Pancreas (tissue), 10 donors: ENCODE results near the gene DOCK11. TPM values are rescaled to one million over a fixed set of nuclear protein-coding genes. Genes with fewer than 3 reads are reported as not detected.
A peak's percentile ranks its signal among the peaks of the same experiment; 100 is the strongest.

Source experiments
- ATAC-seq, 4 donors: fragments of 200-7000 bp; cut with Tn5 transposase; one replicate each; pipeline versions ENCODE4 v1.8.0 to v1.9.1; 2020; ENCODE audit warnings: mild to moderate bottlenecking in 4 of 4, moderate library complexity in 4 of 4
- DNase-seq, 6 donors: peaks; one replicate each; pipeline ENCODE4 v3.0.0-alpha.2; 2020
- FAIRE-seq: peaks from 2 replicates; lab custom pipeline; 2012; peaks lifted over from hg19 to GRCh38; lab: Jason Lieb, UNC
- H3K27ac ChIP-seq, 4 donors: fragments of 200-600 bp; sonication (generic); 1 replicate in 3 of 4; 2 replicates in 1 of 4; pipeline versions ENCODE4 v1.5.0 to v1.8.0; 2020
- H3K27me3 ChIP-seq, 4 donors: fragments of 200-600 bp; one replicate each; pipeline ENCODE4 v1.8.0; 2021
- H3K36me3 ChIP-seq, 3 donors: fragments of 200-600 bp; sonication (generic) in 1 of 3; one replicate each; pipeline versions ENCODE4 v1.5.0 to v1.8.0; 2020 to 2021
- H3K4me1 ChIP-seq, 3 donors: fragments of 200-600 bp; one replicate each; pipeline ENCODE4 v1.8.0; 2021
- H3K4me3 ChIP-seq, 4 donors: fragments of 200-600 bp; sonication (generic) in 2 of 4; one replicate each; pipeline versions ENCODE4 v1.5.0 to v1.8.0; 2020 to 2021
- H3K9me3 ChIP-seq, 4 donors: fragments of 200-600 bp; one replicate each; pipeline ENCODE4 v1.8.0; 2021
- CTCF ChIP-seq, 4 donors: fragments of 200-600 bp; sonication (generic) in 3 of 4; IDR thresholded peaks; one replicate each; pipeline versions ENCODE4 v1.5.0 to v1.8.0; 2021; ENCODE audit warnings: antibody characterized with exemption in 4 of 4
- whole genome bisulfite sequencing, 2 donors: extraction: QIAGEN DNeasy Blood & Tissue Kit; methylation state at CpG; one replicate each; pipeline ENCODE4 v1.1.7; 2013; 5-methylcytosine and 5-hydroxymethylcytosine counted together
- intact Hi-C, 3 donors: fragments of 100-400 bp; cut with DNase I; formaldehyde crosslinking; loops; one replicate each; pipeline versions ENCODE4 v1.11.1 to v1.14.2; 2022
- polyA plus RNA-seq, 2 donors: library from polyadenylated mRNA; stranded (reverse); fragments of 200-250 nt; gene quantifications; one replicate each; pipeline ENCODE4 v1.2.3, GENCODE V29; 2013
- total RNA-seq, 6 donors: library from RNA; stranded (reverse); fragmentation: NEBNext Ultra II Directional in 4 of 6; extraction: Animal tissue kit (Norgen Biotek cat#: 25700) in 4 of 6; gene quantifications; one replicate each; pipeline versions ENCODE4 v1.2.1 to v1.2.4, GENCODE V29; 2021 to 2023
- donor health status: healthy with polysubstance abuse.
- donor health status: DM: no; HTN: no; CAD: no; lungs with moderate emphysema.
- donor health status: DM: no; HTN: no; CAD: no.
- donor health status: control.
- donor health status: control.
- donor health status: Bipolar disorder and iron deficiency.
- donor health status: DM: yes; HTN: yes; CAD: no.
- donor health status: DM: no; HTN: no; CAD: no.
- donor health status: DM: no; HTN: no; CAD: no.
- donor health status: DM: yes; HTN: yes; CAD: no.

The DOCK11 gene
- 1 to 10 TPM in 3 of 6 donors, under 1 TPM in 3; 0.65 to 8.1 (median 2.0) TPM for total RNA-seq
- polyA plus RNA-seq = 1 to 10 TPM; 2.0 to 2.8 TPM

- DNase-seq (peak; percentile 23 to 75 (median 52)), FAIRE-seq (no peak), ATAC-seq (peak; percentile 73 to 85 (median 81))
- Histone ChIP-seq H3K27ac (peak within 1 kb of the TSS in 1 of 4 donors; percentile 44), H3K36me3 (no peaks in the 10 kb centered on the region), H3K4me1 (no peaks in the 10 kb centered on the region), H3K4me3 (peak within 1 kb of the TSS; percentile 29 to 57 (median 36)), H3K27me3 (peaks cover 0 to 3% (median 0%) of the 10 kb centered on the region in 4 donors), H3K9me3 (no peaks in the 10 kb centered on the region)
- WGBS, 2 donors = 12 to 31% methylated on average over 59 to 64 of the region's 64 CpGs
- intact Hi-C loops = no loop called here
- no peak for TF ChIP-seq CTCF (IDR thresholded peaks at IDR 0.05)
Measured at GRCh38 chrX:118495061-118495921, at the start of gene DOCK11. Gene DOCK11 (plus strand): TSS chrX:118495815. CDS start chrX:118495972, 157 bp downstream.

GRCh38 chrX:118448273-118448783 lies 47.3 kb upstream of the DOCK11 start:
- Histone ChIP-seq H3K36me3 (no peaks in the 10 kb centered on the region), H3K9me3 (no peaks in the 10 kb centered on the region), H3K27me3 (no peaks in the 10 kb centered on the region), H3K4me3 (no peak overlapping the region), H3K27ac (no peak overlapping the region), H3K4me1 (no peaks in the 10 kb centered on the region)
- WGBS, 2 donors = 46 to 77% methylated on average over 3 of the region's 3 CpGs
- TF ChIP-seq CTCF (IDR thresholded peaks at IDR 0.05) = no peak
- no peak for ATAC-seq
- FAIRE-seq = no peak
- DNase-seq = no peak
- intact Hi-C loops = no loop called here

- TF ChIP-seq CTCF (IDR thresholded peaks at IDR 0.05) = no peak
- ATAC-seq (no peak), FAIRE-seq (no peak), DNase-seq (no peak)
- Histone ChIP-seq H3K27ac (no peak overlapping the region), H3K4me3 (no peak overlapping the region), H3K27me3 (peaks cover 0 to 2% (median 0%) of the 10 kb centered on the region in 4 donors), H3K36me3 (no peaks in the 10 kb centered on the region), H3K4me1 (no peaks in the 10 kb centered on the region), H3K9me3 (no peaks in the 10 kb centered on the region)
- WGBS, 2 donors = 63 to 83% methylated on average over 3 of the region's 3 CpGs
- intact Hi-C loops = no loop called here
Measured at GRCh38 chrX:118455013-118455412, 40.6 kb upstream of the DOCK11 start.

- Histone ChIP-seq H3K36me3 (no peaks in the 10 kb centered on the region), H3K27me3 (peaks cover 0 to 7% (median 0%) of the 10 kb centered on the region in 4 donors), H3K27ac (no peak overlapping the region), H3K4me3 (no peak overlapping the region), H3K9me3 (no peaks in the 10 kb centered on the region), H3K4me1 (no peaks in the 10 kb centered on the region)
- no peak for DNase-seq
- peak in 3 of 4 donors; percentile 49 to 72 (median 55) for ATAC-seq
- TF ChIP-seq CTCF (IDR thresholded peaks at IDR 0.05) = peak in 1 of 4 donors; percentile 14
- intact Hi-C loops = no loop called here
- no peak for FAIRE-seq
- 0 to 14% methylated on average over 4 of the region's 4 CpGs for WGBS, 2 donors
Measured at GRCh38 chrX:118459494-118459893, 36.1 kb upstream of the DOCK11 start.
